Astrocyte of the spinal cord (primary cell): ENCODE data around the gene SF3B1.
"Not testable (repeated sequence)": the region's sequence is repeated elsewhere in the genome, so short reads cannot be mapped to it uniquely, and the experiment has no call there.

Experiments
- DNase-seq: peaks from one replicate; pipeline ENCODE4 v3.0.0; 2011; ENCODE audit warnings: low read depth, low spot score
- H3K4me3 ChIP-seq: 2 replicates; pipeline ENCODE4 v1.5.1; 2011; ENCODE audit warnings: low read depth, mild to moderate bottlenecking, low read length, moderate library complexity
- CTCF ChIP-seq: IDR thresholded peaks from 2 replicates; pipeline ENCODE4 v1.5.1; 2012; ENCODE audit warnings: low read depth, mild to moderate bottlenecking, low read length, inconsistent platforms
- in situ Hi-C: cut with HindIII; loops from 2 replicates; pipeline ENCODE4 v1.10.0; 2017; ENCODE audit warnings: low sequenced_read_pairs

The SF3B1 gene

DNA sequence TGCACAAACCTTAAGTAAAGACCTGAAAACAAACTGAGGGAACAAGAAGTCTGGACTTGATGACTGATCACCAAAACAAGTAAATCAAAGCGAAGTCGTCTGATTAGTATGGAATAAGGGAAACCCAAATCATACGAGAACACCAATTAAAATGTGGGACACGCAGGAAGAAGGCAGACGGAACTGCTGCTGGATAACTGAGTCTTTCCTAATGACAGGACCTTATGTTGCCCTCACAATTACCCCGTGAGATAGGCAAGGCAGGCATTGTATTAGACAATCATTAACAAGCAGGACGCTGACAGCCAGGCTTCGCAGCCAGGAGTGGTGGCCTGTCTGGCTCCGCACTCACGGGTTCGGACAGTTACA is 17.9 kb upstream of the SF3B1 start:
- in situ Hi-C loops: no loop called here
- no peak for TF ChIP-seq CTCF
- peak overlapping the region; percentile 100 for H3K4me3 ChIP-seq
- DNase-seq: no peak

DNA sequence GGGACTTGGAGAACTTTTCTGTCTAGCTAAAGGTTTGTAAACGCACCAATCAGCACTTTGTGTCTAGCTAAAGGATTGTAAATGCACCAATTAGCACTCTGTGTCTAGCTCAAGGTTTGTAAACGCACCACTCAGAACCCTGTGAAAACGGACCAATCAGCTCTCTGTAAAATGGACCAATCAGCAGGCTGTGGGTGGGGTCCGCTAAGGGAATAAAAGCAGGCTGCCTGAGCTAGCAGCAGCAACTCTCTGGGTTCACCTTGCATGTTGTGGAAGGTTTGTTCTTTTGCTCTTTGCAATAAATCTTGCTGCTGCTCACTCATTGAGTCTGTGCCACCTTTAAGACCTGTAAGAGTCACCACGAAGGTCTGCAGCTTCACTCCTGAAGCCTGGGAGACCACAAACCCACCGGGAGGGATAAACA is 16.1 kb upstream of the SF3B1 start:
- in situ Hi-C loops, DNase-seq, H3K4me3 ChIP-seq: not testable (repeated sequence)

GRCh38 chr2:197450465-197450864 is 15.6 kb upstream of the SF3B1 start:
- DNase-seq: no peak
- H3K4me3 ChIP-seq: no peak overlapping the region
- in situ Hi-C loops: no loop called here
- no peak for TF ChIP-seq CTCF

GRCh38 chr2:197446844-197447243 is 12.0 kb upstream of the SF3B1 start:
- TF ChIP-seq CTCF: no peak
- DNase-seq: no peak
- H3K4me3 ChIP-seq: no peak overlapping the region
- in situ Hi-C loops: no loop called here

DNA sequence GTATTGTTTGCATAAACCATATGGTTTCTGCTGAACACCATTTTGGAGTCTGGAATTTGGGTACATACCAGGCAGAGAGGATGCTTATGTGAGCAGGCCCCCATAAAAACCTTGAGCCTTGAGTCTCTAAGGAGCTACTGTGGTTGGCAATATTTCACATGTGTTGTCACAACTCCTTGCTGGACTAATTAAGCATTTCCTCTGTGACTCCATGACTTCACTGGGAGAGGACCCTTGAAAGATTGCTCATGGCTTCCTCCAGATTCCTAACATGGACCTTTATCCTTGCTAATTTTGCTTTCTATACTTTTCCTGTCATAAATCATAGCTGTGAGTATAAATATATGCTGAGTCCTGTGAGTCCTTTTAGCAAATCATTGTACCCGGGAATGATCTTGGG is 10.9 kb upstream of the SF3B1 start:
- no peak for DNase-seq
- H3K4me3 ChIP-seq: no peak overlapping the region
- no peak for TF ChIP-seq CTCF
- in situ Hi-C loops: no loop called here

- DNase-seq: no peak
- no peak for TF ChIP-seq CTCF
- in situ Hi-C loops: no loop called here
- H3K4me3 ChIP-seq: no peak overlapping the region
Measured at GRCh38 chr2:197442857-197443256, 8.0 kb upstream of the SF3B1 start.

GRCh38 chr2:197437380-197437779 is 2.6 kb upstream of the SF3B1 start:
- in situ Hi-C loops: no loop called here
- no peak overlapping the region for H3K4me3 ChIP-seq
- TF ChIP-seq CTCF: no peak
- DNase-seq: no peak
